HG02642 (cell line): Measurements from ENCODE around the gene CDC42EP3.

Experiments
- ATAC-seq: cut with Tn5 transposase; IDR thresholded peaks from one replicate; pipeline ENCODE4 v1.9.1; 2021; ENCODE audit warnings: mild to moderate bottlenecking; ENCODE audit not compliant: unreplicated experiment, poor library complexity

The CDC42EP3 gene

GRCh38 chr2:37684809-37685208 lies 13.4 kb upstream of the CDC42EP3 start:
- no peak for ATAC-seq

DNA sequence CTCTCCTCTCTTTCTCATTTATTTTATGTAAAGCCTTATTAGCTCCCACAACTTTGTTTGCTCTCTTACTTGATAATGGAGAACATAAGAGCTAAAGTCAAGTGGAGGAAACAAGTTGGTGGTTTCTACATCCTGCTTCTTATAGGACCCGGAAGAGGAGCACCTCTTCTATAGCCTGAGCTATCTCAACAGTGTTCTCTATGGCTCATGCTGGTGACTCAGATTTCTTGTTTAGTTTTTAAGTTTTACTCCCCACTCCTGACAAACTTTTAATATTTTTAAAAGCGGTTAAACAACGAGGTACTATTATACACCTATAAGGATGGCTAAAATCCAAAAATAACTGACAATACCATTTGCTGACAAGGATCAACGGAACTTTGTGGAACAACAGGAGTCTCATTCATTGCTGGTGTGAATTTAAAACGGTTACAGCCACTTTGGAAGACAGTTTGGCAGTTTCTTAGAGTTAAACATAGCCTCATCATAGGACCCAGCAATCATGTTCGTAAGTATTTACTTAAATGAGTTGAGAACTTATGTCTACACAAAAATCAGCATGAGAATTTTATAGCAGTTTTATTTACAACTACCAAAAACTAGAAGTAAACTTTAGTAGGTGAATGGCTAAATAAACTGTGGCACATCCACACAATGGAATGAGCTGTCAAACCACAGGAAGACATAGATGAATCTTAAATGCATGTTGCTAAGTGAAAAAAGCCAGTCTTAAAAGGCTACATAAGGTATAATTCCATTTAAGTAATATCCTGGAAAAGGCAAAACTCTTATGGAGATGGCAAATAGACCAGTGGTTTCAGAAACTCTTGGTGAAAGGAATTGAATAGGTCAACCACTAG lies 12.7 kb upstream of the CDC42EP3 start:
- ATAC-seq: no peak

- ATAC-seq: no peak
These were observed 11.8 kb upstream of the CDC42EP3 start for GRCh38 chr2:37683241-37683640.

DNA sequence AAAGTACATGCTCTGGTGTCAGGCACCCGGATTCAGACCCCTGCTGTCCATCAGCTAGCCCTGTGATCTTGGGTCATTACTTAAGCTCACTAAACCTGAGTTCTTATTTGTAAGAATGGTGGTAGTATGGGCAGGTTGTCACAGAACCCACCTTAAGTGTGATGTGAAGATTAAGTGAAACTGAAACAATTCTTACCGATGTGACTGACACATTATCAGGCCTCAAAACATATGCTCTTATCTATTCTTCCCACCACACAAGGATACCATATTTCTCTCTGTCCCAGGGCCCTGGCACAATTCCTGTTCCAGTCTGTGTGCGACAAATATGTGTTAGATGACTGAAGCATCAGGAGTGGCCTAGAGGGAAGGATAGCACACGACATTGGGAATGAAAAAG lies 11.0 kb upstream of the CDC42EP3 start:
- ATAC-seq: no peak

GRCh38 chr2:37681587-37681986 lies 10.1 kb upstream of the CDC42EP3 start:
- ATAC-seq: no peak

GRCh38 chr2:37679072-37679695 lies 7.7 kb upstream of the CDC42EP3 start:
- ATAC-seq: no peak

GRCh38 chr2:37676274-37676673 lies 4.8 kb upstream of the CDC42EP3 start:
- ATAC-seq: no peak

GRCh38 chr2:37674946-37675345 lies 3.5 kb upstream of the CDC42EP3 start:
- ATAC-seq: no peak

DNA sequence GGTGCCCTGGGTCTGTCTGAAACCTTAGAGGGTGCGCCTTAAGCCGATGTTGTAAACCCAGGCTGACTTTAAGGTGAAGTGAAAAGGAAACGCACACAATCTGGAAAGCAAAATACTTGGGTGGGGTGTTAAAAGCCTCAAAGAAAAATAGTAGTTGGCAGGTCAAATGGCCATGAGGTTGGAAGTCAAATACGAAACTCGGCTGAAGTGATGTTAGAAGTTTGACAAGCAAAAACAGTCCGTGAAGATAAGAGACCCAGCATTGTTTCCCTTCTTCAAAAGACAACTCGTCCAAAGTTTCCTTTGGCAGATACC lies 1.4 kb upstream of the CDC42EP3 start:
- no peak for ATAC-seq

GRCh38 chr2:37672104-37672869 lies 845 bp upstream of the CDC42EP3 start:
- peak; percentile 51 for ATAC-seq

DNA sequence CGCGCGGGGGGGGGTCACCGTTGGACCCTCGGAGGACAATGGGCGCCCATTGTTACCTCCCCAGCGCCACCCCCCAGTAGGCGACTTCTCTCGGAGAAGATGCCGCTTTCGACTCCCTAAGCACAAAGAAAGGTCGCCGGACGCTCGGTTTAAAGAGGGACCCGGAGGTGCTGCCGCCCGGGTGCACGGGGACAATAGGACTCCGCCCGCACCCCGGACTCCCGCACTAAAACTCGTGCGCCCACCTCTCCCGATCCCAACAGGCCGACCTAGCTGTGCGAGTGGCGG lies 318 bp upstream of the CDC42EP3 start:
- ATAC-seq: peak; percentile 21

DNA sequence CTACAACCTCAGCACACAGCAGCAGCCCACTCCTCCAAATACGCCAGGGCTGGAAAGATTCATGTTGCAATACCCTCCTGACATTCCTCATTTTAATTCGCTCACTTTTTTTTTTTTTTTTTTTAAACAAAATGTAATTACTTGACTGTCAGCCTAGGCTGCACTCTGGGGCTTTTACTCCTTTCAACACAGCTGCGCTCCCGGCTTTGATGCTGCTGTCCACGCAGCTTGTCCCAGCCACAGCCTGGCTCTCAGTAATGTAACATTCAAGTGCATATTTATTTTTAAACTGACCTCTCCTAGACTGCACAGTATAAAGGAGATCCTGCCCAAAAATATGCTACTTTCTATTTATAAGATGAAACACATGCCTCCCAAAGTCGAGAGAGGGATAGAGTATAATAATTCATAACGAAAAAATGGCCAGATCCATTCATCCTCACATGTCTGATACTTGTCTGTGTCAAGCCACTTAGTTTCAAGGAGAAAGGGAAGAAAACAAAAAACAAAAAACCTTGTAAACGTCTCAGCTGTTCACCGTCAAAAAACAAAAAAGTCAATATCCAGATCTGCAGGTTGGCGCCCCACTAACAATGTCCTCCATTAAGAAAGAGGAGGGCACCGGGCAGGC lies 949 bp downstream of the CDC42EP3 start:
- no peak for ATAC-seq

- ATAC-seq: no peak
These were observed 2.0 kb downstream of the CDC42EP3 start for GRCh38 chr2:37669446-37669845.

GRCh38 chr2:37667704-37668103 lies 3.7 kb downstream of the CDC42EP3 start:
- no peak for ATAC-seq

- ATAC-seq: no peak
These were observed 4.7 kb downstream of the CDC42EP3 start for GRCh38 chr2:37666772-37667171.

- ATAC-seq: no peak
These were observed 5.7 kb downstream of the CDC42EP3 start for GRCh38 chr2:37665604-37666362.

DNA sequence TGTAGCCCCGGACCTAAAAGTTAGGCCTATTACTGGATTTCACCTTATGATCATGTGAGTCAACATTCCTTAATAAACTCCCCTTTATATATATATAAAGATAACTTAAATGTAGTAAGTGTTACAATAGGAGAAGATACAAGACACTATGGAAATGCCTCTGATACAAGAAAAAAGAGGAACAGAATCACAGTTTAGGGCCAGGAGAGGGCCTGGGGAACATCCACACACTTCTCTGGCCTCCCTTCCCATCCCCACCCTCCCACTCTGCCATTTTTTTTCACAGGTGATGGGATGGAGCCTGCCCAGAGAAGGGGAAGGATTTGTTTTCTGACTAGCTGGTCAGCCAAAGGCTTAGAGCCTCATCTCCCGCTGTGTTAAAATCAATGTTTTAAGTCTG lies 6.4 kb downstream of the CDC42EP3 start:
- ATAC-seq: no peak

DNA sequence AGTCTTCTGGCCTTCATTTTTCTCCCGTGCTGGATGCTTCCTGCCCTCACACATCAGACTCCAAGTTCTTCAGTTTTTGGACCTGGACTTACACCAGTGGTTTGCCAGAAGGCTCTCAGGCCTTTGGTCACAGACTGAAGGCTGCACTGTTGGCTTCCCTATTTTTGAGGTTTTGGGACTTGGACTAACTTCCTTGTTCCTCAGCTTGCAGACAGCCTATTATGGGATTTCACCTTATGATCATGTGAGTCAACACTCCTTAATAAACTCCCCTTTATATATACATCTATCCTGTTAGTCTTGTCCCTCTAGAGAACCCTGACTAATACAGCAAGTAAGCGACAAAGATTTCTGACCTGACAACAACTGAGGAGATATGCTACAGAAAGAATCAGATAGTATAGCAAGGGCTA lies 7.2 kb downstream of the CDC42EP3 start:
- ATAC-seq: no peak

GRCh38 chr2:37663390-37663789 lies 8.1 kb downstream of the CDC42EP3 start:
- no peak for ATAC-seq

DNA sequence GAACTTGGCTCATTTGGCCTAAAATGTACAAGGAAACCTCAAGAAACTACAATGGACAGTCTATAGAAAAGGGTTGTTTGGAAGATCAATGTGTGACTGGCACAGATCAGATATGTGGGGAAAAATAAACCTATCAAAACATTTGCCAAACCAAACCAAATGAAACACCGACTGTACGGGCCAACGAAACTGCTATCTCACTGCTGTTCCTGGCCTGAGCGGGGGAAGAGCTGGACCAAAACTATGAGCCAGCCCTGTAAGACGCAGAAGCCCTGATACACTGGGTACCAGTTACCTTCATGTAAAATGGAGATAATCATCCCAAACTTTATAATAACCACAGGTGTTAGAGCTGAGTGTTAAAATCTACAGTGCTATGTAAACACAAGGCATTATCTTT lies 11.7 kb downstream of the CDC42EP3 start:
- no peak for ATAC-seq
